Body of pancreas (tissue), 4 donors: ENCODE measurements around the gene FAM222B.
A peak's percentile ranks its signal among the peaks of the same experiment; 100 is the strongest.

Experiments
- CTCF ChIP-seq, 7 experiments: fragments of 450-650 bp in 4 of 7; fragments of 200-600 bp in 3 of 7; sonication (generic) in 3 of 7; IDR thresholded peaks; one replicate each; pipeline ENCODE4 v1.5.1; 2016 to 2019; ENCODE audit warnings: antibody characterized with exemption in 7 of 7
- POLR2A ChIP-seq, 3 donors: fragments of 450-650 bp; IDR thresholded peaks; one replicate each; pipeline ENCODE4 v1.6.1; 2016; ENCODE audit warnings: antibody characterized with exemption in 3 of 3, mild to moderate bottlenecking in 2 of 3

- TF ChIP-seq CTCF (IDR thresholded peaks at IDR 0.05) (peak in 2 of 7 experiments; percentile 5 to 7), POLR2A (IDR thresholded peaks at IDR 0.05) (peak; percentile 76 to 89 (median 89))
Measured at GRCh38 chr17:28728364-28729200, 114.0 kb downstream of the FAM222B start, which contains the start of gene NEK8.
